Esophagus squamous epithelium (tissue), 5 donors: Measurements from ENCODE around the gene SLC19A2. TPM values are rescaled to one million over a fixed set of nuclear protein-coding genes. Genes with fewer than 3 reads are reported as not detected.
A peak's percentile ranks its signal among the peaks of the same experiment; 100 is the strongest.

ENCODE experiments used
- DNase-seq: peaks from one replicate; lab custom pipeline; 2025; lab: John Stamatoyannopoulos, UW
- H3K27ac ChIP-seq, 4 donors: fragments of 200-600 bp; sonication (generic); one replicate each; pipeline ENCODE4 v1.5.1; 2016 to 2019; ENCODE audit warnings: mild to moderate bottlenecking in 1 of 4
- H3K27me3 ChIP-seq, 4 donors: fragments of 200-600 bp; sonication (generic); 1 replicate in 3 of 4; 2 replicates in 1 of 4; pipeline versions ENCODE4 v1.5.1 to v1.6.0; 2017 to 2021; ENCODE audit warnings: antibody characterized with exemption in 1 of 4
- H3K36me3 ChIP-seq, 3 donors: fragments of 200-600 bp; sonication (generic); one replicate each; pipeline ENCODE4 v1.5.1; 2016 to 2019
- H3K4me1 ChIP-seq, 3 donors: fragments of 200-600 bp; sonication (generic); one replicate each; pipeline ENCODE4 v1.5.1; 2017 to 2019
- H3K4me3 ChIP-seq, 4 donors: fragments of 200-600 bp; sonication (generic); 1 replicate in 3 of 4; 2 replicates in 1 of 4; pipeline ENCODE4 v1.5.1; 2016 to 2019; ENCODE audit warnings: mild to moderate bottlenecking in 2 of 4, moderate library complexity in 1 of 4
- H3K9me3 ChIP-seq, 3 donors: fragments of 200-600 bp; sonication (generic); one replicate each; pipeline ENCODE4 v1.5.1; 2016 to 2019
- CTCF ChIP-seq, 6 experiments: fragments of 450-650 bp in 4 of 6; fragments of 200-600 bp in 2 of 6; sonication (generic) in 2 of 6; IDR thresholded peaks; one replicate each; pipeline ENCODE4 v1.5.1; 2016 to 2019; ENCODE audit warnings: antibody characterized with exemption in 6 of 6, mild to moderate bottlenecking in 4 of 6, moderate library complexity in 4 of 6
- POLR2A ChIP-seq, 4 donors: fragments of 450-650 bp; IDR thresholded peaks; one replicate each; pipeline ENCODE4 v1.6.1; 2017; ENCODE audit warnings: antibody characterized with exemption in 4 of 4, mild to moderate bottlenecking in 4 of 4, moderate library complexity in 3 of 4
- WGBS, 2 donors: methylation state at CpG; one replicate each; pipeline ENCODE4 v1.1.5; 2018; 5-methylcytosine and 5-hydroxymethylcytosine counted together
- intact Hi-C: fragments of 100-400 bp; cut with DNase I; formaldehyde crosslinking; loops from one replicate; pipeline ENCODE4 v1.15.0; 2022
- total RNA-seq, 4 donors: library from RNA; depleted of rRNA; stranded (reverse); fragments of >200 nt; gene quantifications; one replicate each; pipeline ENCODE4 v1.1.0, GENCODE V29; 2016
- donor health status: DM: yes; HTN: yes; CAD: no.

Gene SLC19A2
- total RNA-seq, 4 donors from 2014 or later, result 7.0 to 21.4 (median 11.8) TPM

- H3K4me1 ChIP-seq, result no peaks in the 10 kb centered on the region
- intact Hi-C loops, result loop anchor here (5.0 kb wide), 1 partner anchor 81 kb away; no protein-coding TSS in a partner anchor
- no peak for DNase-seq
- peaks cover 0 to 44% (median 0%) of the 10 kb centered on the region in 3 donors for H3K36me3 ChIP-seq
- H3K9me3 ChIP-seq, result no peaks in the 10 kb centered on the region
- no peak overlapping the region for H3K27ac ChIP-seq
- no peak overlapping the region for H3K4me3 ChIP-seq
- H3K27me3 ChIP-seq, result no peaks in the 10 kb centered on the region
- peak in 5 of 6 experiments; percentile 17 to 48 (median 20) for TF ChIP-seq CTCF (IDR thresholded peaks at IDR 0.05)
- TF ChIP-seq POLR2A (IDR thresholded peaks at IDR 0.05), result no peak
- 72 to 73% methylated on average over 8 of the region's 8 CpGs for whole genome bisulfite sequencing, 2 donors
Observed at GRCh38 chr1:169466259-169467230, 19.2 kb downstream of the SLC19A2 start.

GRCh38 chr1:169465281-169465680, 20.5 kb downstream of the SLC19A2 start:
- TF ChIP-seq POLR2A (IDR thresholded peaks at IDR 0.05), result no peak
- TF ChIP-seq CTCF (IDR thresholded peaks at IDR 0.05), result no peak
- no peak for DNase-seq
- intact Hi-C loops, result loop anchor here (5.0 kb wide), 1 partner anchor 82 kb away; no protein-coding TSS in a partner anchor
- peaks cover 0 to 4% (median 0%) of the 10 kb centered on the region in 4 donors for H3K27me3 ChIP-seq
- peaks cover 0 to 5% (median 4%) of the 10 kb centered on the region in 3 donors for H3K4me1 ChIP-seq
- H3K27ac ChIP-seq, result no peak overlapping the region
- H3K9me3 ChIP-seq, result no peaks in the 10 kb centered on the region
- no peak overlapping the region for H3K4me3 ChIP-seq
- peaks cover 0 to 44% (median 0%) of the 10 kb centered on the region in 3 donors for H3K36me3 ChIP-seq

DNA sequence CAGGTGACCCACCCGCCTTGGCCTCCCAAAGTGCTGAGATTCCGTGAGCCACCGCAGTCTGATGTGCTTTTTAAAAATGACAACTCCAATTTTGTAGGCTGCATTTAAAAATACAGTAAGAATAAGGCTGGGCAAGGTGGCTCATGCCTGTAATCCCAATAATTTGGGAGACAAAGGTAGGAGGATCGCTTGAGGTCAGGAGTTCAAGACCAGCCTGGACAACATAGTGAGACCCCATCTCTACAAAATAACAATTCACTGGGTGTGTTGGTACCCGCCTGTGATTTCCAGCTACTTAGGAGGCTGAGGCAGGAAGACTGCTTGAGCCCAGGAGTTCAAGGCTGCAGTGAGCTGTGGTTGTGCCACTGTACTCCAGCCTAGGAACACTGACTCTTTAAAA, 23.4 kb downstream of the SLC19A2 start:
- Histone ChIP-seq H3K36me3 (peaks cover 0 to 25% (median 0%) of the 10 kb centered on the region in 3 donors), H3K9me3 (peaks cover 0 to 6% (median 0%) of the 10 kb centered on the region in 3 donors), H3K4me1 (peaks cover 0 to 10% (median 5%) of the 10 kb centered on the region in 3 donors), H3K27me3 (peaks cover 0 to 15% (median 0%) of the 10 kb centered on the region in 4 donors), H3K27ac (no peak overlapping the region), H3K4me3 (no peak overlapping the region)
- DNase-seq, result no peak
- 81 to 97% methylated on average over 2 to 5 of the region's 5 CpGs for WGBS, 2 donors
- TF ChIP-seq CTCF (IDR thresholded peaks at IDR 0.05) (no peak), POLR2A (IDR thresholded peaks at IDR 0.05) (no peak)
- intact Hi-C loops, result no loop called here

- WGBS, 2 donors, result 70 to 72% methylated on average over 4 of the region's 4 CpGs
- Histone ChIP-seq H3K4me3 (no peak overlapping the region), H3K4me1 (peaks cover 0 to 10% (median 5%) of the 10 kb centered on the region in 3 donors), H3K27ac (no peak overlapping the region), H3K27me3 (peaks cover 0 to 15% (median 0%) of the 10 kb centered on the region in 4 donors), H3K9me3 (peaks cover 0 to 12% (median 0%) of the 10 kb centered on the region in 3 donors), H3K36me3 (peaks cover 0 to 16% (median 0%) of the 10 kb centered on the region in 3 donors)
- TF ChIP-seq CTCF (IDR thresholded peaks at IDR 0.05), result no peak
- TF ChIP-seq POLR2A (IDR thresholded peaks at IDR 0.05), result no peak
- intact Hi-C loops, result no loop called here
- no peak for DNase-seq
Observed at GRCh38 chr1:169461390-169462000, 24.2 kb downstream of the SLC19A2 start.
